Measurements from ENCODE around the gene AKIRIN2.

The AKIRIN2 gene

GRCh38 chr6:87701676-87702588 is at the start of gene AKIRIN2:
Gene AKIRIN2 (minus strand): TSS chr6:87702233. CDS start chr6:87701684, 549 bp downstream.
- peak; percentile 99 for DNase-seq (ENCODE audit: low read depth, low spot score)

DNA sequence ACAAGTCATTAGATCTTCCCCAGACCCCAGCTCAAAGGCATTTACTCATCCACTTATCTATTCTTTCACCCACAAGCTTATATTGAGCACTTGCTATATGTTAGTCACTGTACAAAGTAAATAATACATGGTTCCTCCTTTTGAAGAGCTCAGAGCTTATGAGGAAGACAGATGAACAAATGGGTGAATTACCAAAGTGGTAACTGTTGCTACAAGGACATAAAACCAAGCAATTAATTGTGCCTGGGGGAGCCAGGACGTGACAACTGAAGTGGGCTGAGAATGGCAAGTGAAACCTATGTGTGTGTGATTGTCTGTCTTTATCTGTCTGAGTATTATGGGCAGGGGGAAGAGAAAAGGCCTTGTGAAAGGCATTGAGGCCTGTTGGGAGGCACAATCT is 45.6 kb upstream of the AKIRIN2 start:
- DNase-seq (ENCODE audit: low read depth, low spot score), result no peak

GRCh38 chr6:87745966-87746721 is 44.1 kb upstream of the AKIRIN2 start:
- no peak for DNase-seq (ENCODE audit: low read depth, low spot score)

GRCh38 chr6:87743454-87743853 is 41.4 kb upstream of the AKIRIN2 start:
- DNase-seq (ENCODE audit: low read depth, low spot score), result no peak

DNA sequence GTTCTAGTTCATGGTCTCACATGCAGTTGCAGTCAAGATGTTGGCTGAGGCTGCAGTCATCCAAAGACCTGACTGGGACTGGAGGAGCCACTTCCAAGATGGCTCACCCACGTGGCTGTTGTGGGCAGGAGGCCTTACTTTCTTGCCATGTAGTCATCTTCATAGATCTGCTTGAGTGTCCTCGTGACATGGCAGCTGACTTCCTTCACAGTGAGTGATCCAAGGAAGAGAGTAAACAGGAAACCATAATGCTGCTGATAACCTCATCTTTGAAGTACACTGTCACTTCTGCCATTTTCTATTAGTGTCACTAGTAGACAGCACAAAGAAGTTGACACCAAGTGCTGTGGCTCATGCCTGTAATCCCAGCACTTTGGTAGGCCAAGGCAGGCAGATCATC is 40.1 kb upstream of the AKIRIN2 start:
- no peak for DNase-seq (ENCODE audit: low read depth, low spot score)

- no peak for DNase-seq (ENCODE audit: low read depth, low spot score)
Observed at GRCh38 chr6:87741001-87741650, 39.1 kb upstream of the AKIRIN2 start.

- DNase-seq (ENCODE audit: low read depth, low spot score), result no peak
Observed at GRCh38 chr6:87738744-87739143, 36.7 kb upstream of the AKIRIN2 start.

GRCh38 chr6:87738000-87738399 is 36.0 kb upstream of the AKIRIN2 start:
- no peak for DNase-seq (ENCODE audit: low read depth, low spot score)

- no peak for DNase-seq (ENCODE audit: low read depth, low spot score)
Observed at GRCh38 chr6:87736809-87737540, 34.9 kb upstream of the AKIRIN2 start.

- DNase-seq (ENCODE audit: low read depth, low spot score), result peak; percentile 95
Observed at GRCh38 chr6:87731818-87732661, 30.0 kb upstream of the AKIRIN2 start.

DNA sequence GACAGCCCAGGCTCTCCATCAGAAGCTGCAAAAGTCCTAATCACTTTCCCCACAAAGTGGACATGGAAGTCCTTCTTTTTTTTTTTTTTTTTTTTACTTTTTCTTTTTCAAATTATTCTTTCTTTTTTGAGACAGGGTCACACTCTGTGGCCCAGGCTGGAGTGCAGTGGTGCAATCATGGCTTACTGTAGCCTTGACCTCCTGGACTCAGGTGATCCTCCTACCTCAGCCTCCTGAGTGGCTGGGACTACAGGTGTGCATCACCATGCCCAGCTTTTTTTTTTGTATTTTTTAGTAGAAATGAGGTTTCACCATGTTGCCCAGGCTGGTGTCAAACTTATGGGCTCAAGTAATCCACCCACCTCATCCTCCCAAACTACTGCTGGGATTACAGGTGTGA is 29.0 kb upstream of the AKIRIN2 start:
- DNase-seq (ENCODE audit: low read depth, low spot score), result no peak

- DNase-seq (ENCODE audit: low read depth, low spot score), result peak; percentile 25
Observed at GRCh38 chr6:87729965-87730719, 28.1 kb upstream of the AKIRIN2 start.

DNA sequence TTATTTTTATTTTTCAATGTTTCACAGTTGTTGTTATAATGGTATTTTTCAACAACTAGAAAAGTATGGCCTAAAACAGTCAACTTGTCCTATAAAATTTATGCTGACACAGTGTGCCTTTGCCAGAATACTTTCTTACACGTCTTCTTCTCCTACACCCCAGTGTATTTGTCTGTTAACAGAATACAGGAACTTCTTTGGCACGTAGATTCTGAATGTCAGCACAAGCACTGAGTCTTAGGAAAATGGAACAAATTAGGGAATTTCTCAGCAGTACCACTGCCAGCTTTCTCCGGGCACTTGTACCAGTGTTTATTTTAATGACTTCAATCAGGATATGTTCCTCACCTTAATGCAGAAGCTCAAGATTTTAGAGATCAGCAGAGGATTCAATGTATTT is 26.7 kb upstream of the AKIRIN2 start:
- peak; percentile 22 for DNase-seq (ENCODE audit: low read depth, low spot score)

DNA sequence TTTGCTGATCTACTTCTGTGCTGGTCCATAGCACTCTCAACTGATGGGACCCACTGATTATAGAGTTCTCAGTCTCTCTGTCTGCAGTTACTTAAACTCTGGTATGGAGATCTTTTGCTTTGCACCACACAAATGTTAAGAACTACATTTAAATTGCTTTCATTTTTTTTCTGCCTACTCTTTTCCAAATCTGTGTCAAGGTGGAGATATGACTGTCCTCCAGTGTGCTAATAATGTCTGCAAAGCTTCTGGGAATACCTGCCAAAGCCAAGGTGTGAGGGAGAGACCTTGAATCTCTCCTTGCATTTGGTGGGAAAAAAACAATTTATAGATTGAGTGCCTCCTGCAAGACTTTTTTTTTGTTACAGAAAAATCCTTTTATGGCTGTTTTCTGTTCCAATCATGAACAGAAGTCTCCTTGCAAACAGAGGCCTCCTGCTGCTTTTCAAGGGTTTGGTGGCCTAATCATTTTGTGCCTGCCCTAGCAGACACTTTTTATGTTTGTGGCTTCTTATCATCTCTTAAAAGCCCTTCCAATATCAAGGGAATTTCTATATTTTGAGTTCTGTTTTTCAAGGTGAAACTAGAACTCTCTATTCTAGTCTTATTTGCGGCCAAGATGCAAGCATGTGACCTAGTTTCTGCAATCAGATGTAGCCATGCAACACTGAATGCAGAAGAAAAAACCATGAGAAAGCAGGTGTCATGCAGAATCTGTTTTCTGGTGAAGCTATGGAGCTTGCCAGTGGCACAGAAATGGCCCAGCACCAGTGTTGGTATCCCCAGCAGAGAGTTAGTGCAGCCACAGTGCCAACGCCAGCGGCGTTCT is 23.2 kb upstream of the AKIRIN2 start:
- DNase-seq (ENCODE audit: low read depth, low spot score), result no peak

DNA sequence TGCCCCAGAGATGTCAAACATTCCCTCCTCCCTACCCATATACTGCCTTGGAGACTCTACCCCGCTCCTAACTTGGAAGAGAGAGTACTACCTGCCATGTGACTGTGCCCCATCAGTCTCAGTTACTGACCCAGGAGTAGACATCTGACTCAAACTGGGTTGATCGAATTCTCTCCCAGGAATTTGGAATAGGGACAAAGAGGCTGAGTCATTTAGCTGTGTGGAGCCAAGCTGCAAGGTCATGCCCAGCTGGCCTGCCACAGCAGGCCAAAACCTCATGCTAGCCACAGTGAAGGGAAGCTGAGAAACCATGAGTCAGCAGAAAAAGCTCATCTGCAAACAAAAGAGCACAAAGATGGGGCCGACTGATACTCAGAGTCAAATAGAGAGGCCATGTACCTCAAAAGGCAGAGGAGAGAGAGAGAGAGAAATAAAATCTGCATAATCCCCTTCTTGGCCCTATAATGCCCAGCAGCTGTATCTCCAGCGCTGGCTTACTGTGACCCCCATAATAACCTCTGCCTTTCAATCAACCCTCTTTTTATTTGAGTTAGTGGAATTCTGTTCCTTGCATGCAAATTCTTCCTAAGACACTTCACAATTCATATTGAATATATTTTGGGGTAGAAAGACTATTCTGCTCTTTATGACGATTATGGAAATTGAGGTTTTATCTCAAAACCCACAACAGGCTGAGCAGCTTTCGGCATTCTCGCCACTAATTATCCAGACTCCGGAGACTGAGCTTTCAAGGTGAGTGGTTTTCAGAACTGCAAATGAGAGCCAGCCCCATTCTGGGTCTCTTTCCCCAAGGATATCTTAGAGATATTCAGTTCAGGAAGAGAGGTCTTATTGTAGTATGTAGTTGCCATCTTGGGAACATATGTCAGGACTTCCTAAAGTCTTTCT is 21.4 kb upstream of the AKIRIN2 start:
- DNase-seq (ENCODE audit: low read depth, low spot score), result peak; percentile 98

GRCh38 chr6:87722540-87723169 is 20.6 kb upstream of the AKIRIN2 start:
- no peak for DNase-seq (ENCODE audit: low read depth, low spot score)

- peak; percentile 30 for DNase-seq (ENCODE audit: low read depth, low spot score)
Observed at GRCh38 chr6:87721311-87721710, 19.3 kb upstream of the AKIRIN2 start.
